CD4-positive, alpha-beta T cell treated with Interleukin-1 beta for 1 hour (primary cell): Measurements from ENCODE around the gene ULBP1.
"Not testable (repeated sequence)": the region's sequence is repeated elsewhere in the genome, so short reads cannot be mapped to it uniquely, and the experiment has no call there.

Experiments used
- DNase-seq, 2 donors: peaks; one replicate each; pipeline ENCODE4 v3.0.0-alpha.2; 2020 to 2022

ULBP1 gene, protein sequence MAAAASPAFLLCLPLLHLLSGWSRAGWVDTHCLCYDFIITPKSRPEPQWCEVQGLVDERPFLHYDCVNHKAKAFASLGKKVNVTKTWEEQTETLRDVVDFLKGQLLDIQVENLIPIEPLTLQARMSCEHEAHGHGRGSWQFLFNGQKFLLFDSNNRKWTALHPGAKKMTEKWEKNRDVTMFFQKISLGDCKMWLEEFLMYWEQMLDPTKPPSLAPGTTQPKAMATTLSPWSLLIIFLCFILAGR

DNA sequence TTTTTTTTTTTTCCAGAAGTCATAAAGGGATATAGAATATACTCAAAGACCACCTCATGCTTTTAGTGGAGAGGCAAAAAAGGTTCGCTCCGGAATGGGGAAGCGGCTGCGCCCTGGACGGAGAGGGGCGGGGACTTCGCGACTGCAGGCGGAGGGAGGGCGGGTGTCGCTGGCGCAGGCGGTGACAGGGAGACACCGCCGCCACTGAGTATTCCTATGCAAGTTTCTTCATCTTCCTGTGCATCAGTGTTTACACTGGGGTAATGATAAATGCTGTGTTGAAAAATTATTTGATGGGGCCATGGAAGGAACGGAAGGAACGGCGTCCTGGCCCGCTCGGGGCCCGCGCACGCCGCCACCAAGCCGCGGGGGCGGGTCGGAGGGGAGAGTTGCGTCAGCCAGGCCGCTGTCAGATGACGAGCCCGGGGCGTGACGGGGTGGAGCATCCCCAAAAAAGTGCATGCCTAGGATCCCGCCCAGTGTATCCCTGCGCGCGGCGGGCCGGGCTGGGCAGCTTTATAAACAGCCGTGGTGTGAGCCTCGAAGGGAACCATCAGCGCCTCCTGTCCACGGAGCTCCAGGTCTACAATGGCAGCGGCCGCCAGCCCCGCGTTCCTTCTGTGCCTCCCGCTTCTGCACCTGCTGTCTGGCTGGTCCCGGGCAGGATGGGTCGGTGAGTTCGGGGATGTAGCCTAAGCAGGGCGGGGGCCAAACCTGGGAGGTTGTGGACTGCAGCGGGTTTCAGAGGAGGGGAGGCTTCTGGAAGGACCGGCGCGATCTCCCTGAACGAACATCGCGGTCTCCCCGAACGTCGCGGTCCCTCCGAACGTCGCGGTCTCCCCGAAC, at the start of gene ULBP1:
ULBP1 (plus strand) TSS at position 482 of the 846 bp plus-strand sequence; CDS start at position 589, 107 bp downstream.
- DNase-seq = peak; percentile 77 to 81

DNA sequence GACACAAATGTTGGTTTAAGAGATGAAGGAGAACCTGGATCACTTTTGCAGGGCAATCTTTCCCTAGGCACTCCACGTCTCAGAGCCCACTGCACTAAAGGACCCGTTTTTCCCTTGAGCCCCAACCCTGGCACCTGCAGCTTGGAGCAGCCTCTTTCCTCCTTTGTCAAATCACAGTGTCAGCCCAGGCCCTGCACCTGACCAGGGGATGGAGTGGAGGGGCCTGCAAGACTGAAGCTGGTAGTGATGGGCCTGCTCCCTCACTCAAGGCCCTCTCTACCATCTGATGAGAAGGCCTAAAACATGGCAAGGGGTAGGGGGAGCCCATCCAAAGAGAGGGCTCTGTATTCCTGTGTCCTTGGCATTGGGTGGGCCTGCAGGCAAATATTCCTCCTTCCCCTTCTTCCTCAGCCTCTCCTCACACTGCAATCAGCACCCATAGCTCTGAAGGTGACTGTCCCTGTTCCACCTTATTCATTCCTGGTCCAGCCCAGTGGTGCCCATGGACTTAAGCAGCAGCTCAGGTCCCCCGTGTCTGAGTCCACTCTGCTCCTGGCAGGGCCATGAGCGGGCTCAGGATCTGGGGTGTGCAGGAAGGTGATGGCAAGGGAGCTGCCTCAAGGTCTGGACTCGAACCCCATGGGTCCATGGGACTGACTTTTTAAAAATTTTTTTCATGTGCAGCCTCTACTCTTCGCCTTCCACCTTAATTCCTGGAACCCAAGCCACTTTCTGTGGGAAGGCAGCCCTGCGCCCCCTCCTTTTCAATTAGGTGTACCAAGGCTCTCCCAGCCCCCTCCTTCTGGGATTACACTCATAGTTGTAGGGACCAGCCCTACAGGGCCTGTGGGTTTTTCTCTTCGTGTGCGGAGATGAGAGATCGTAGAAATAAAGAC, 47.5 kb upstream of the ULBP1 start:
- DNase-seq = no peak

DNA sequence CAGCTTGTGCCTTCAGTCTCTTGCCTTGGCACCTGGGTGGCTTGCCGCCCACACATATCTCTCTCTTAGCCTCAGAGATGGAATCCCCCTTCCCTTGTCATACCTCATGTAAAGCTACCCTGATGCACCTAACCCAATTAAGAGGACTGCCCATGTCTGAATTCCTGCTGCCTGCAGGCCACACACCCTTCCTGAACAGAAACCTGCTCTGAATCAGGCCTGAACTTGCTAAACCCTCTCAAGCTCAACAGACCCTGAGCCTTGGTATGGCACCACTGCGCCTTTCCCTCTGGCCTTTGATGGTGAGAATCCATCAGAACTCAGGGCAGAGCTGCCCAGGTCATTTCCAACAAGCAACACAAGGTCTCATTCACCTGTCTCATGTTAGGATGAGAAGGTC, 46.1 kb upstream of the ULBP1 start:
- DNase-seq = no peak

DNA sequence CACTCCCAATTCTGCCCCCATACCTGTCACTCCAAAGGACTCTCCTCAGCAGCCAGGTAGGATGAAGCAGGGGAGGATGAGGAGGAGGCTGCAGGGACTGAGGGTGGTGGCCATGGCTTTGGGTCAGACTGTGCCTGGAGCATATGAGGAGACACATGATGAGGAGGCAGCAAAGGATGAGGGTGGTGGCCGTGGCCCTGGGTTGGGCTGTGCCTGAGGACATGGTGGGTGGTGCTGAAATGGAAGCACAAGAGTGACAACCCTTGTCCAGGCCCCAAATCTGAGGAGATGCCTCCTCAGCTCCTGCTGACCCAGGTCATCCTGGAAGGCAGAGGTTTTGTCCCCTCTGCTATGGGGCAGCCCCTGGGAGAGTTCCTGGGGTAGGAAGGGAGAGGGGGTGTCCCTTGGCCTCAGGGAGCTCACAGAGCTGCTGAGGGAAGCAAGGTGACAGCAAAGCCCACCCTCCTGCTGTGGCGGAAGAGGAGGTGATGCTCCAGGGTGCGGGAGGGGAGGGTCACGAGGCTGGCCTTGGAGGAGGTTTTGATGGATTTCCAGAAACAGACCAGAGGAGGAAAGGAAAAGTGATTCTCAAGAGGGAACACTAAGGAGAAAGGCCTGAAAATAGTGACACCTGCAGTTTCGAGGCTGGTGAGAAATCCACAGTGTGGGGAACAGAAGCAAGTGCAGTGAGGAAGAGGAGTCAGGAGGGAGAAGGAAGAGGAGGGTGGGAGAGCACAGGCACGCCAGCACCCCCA, 45.4 kb upstream of the ULBP1 start:
- DNase-seq = no peak

DNA sequence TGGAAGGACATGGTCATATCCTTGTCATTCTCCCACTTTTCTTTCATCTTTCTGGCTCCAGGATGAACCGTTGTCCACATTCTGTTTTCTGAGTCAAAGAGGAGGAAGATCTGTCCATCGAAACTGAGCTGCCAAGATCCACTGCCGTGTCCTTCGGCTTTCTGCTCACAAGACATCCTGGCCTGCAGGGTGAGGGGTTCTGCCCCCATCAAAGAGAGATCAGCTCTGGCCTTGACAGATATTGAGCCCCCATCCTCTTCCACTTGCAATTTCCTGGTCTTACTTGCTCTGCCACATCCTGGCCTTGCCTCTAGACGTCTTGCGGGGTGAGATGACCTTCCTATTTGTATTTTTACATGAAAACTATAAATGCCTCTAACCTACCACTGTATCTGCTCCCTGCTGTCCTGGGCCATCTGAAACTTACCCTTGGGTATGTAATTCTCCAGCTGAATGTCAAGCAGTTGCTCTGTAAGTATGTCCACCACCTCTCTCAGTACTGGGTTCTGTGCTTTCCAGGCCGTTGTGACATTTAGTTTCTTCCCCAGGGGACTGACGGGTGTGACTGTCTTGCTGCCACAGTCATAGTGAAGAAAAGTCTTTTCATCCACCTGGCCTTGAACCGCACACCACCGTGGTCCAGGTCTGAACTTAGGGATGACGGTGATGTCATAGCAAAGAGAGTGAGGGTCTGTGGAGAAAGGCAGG, 44.5 kb upstream of the ULBP1 start:
- DNase-seq = not testable (repeated sequence)

DNA sequence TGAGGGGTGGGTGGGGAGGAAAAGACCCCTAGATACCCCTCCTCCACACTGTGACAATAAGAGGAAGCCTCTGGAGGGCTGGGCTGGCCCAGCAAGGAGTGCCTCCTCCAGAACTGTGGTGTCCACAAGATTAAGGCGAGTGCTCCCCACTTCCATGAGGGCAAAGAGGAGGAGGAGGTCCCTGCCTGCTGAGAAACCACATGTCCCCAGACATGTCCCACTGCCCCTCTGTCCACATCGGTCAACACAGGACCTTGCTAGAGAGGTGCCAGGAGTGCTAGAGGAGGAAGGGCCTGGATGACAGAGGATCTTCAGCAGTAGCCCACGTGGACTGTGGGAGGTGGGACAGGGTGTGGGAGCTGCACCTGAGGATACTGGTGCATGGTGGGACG, 43.9 kb upstream of the ULBP1 start:
- no peak for DNase-seq

DNA sequence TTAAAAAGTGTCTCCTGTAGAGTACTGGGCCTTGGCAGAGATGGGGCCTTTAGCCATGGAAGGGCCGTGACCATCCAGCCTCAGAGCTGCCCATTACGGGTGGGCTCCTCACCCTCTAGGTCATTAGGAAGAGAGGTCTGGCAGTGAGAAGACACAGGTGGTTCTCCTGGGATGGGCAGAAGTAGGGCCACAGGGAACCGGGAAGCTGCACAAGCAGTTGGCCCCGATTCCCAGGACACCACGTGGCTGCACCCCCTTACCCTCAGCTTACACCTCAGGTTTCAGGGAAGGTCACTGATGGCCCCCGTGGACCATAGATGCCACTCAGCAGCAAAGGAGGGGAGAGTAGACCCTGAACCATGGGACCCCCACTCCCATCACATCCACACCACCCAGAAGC, 42.4 kb upstream of the ULBP1 start:
- DNase-seq = no peak

DNA sequence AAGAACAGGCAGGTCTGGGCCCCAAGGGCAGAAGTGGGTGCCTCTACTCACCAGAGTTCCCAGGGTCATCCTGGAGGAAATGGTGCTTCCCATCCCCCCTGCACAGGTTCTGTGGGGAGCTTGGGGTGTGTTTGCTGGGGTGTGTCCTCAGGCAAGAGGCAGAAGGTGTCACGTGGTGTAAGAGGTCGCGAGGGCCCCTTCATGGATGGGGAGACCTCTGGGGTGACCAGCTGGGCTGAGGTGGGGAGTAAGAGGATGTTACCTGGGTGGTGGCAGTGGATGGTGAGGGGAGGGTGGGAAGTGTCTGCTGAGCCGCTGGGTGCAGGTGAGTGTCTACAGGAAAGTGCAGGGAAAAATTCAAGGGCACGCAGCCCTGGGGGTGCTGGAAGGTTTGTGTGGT, 41.7 kb upstream of the ULBP1 start:
- DNase-seq = not testable (repeated sequence)

DNA sequence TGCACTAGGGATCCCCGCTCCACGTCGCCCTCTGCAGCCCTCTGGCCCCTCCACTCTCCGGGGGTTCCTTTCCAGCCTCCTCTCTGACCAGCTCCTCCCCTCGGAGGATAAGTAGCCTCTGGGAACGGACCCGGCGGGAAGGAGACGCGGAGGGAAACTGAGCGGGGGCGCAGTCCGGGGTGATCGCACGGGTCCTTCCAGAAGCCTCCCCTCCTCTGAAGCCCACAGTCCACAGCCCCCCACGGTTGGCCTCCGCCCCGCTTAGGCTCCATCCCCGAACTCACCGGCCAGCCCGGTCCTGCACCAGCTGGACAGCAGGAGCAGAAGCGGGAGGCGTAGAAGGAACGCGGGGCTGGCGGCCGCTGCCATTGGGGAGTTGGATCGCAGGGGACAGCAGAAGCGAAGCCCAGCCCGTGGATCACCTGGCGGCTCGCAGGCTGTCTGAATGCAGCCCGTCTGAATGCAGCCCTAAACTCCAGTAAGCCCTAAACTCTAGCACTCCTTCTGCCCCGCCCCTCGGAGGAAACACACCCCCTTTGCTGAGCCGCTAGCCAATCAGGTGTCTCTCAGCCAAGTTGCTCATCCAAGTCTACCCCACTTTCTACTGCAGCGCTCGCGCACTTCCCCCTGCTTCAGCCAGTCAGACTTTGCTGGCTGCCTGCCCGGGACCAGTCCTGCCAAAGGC, 41.0 kb upstream of the ULBP1 start, which contains the start of gene RAET1G:
RAET1G (minus strand) TSS at position 480 of the 685 bp plus-strand sequence; CDS start at position 369, 111 bp downstream.
- peak; percentile 86 to 88 for DNase-seq

DNA sequence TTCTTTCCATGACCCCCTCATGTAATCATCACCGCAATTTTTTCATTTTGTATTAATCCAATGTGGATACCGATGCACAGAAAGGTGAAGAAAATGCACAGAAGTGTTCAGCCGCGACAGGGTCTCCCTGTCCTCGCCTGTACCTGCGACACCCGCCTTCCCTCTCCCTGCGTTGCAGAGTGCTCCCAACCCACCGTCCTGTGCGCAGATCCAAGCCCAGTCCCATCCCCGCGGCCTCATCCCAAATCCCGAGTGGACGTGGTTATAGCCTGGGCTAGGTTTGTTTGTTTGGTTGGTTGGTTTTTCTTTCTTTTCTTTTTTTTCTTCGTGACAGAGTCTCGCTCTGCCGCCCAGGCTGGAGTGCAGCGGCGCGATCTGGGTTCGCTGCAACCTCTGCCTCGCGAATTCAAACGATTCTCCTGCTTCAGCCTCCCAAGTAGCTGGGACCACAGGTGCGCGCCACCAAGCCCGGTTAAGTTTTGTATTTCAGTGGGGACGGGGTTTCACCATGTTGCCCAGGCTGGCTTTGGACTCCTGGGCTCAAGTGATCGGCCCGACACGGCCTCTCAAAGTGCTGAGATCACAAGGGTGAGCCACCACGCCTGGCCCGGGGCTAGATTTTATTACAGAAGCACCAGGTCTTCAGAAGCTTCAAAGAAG, 40.3 kb upstream of the ULBP1 start:
- DNase-seq = no peak

DNA sequence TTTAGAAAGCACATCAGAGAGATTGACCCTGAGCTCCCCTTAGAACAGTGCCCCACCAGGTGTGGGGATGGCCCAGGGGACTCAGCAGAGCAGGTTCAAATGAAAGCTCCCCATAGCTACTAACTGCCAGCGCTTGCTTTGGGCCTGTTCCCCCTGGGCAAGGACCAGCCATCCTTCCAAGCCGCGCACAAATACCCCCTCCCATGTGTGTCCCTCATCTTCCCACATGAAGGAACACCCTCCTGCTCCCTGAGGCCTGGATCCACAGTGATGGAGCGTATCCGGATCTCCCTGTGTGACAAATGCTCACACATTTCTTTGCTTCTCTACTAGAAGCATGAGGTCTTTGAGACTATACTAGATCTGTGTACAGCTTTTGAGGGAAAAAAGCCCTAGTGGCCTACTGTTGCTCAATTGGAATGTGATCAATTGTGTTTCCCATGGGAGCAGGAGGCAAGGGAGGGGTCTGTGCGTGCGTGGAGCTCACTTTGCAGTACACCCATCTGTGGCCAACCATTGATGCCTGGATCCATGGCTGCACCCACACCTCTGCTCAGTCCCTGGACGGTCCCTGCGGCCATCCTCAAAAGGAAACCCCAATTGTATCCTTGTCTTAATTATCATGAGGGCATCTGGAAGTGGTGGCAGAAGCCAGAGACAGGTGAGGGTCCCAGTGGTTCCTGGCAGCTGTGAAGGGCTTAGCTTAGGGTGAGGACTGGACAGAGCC, 39.4 kb upstream of the ULBP1 start:
- DNase-seq = no peak

DNA sequence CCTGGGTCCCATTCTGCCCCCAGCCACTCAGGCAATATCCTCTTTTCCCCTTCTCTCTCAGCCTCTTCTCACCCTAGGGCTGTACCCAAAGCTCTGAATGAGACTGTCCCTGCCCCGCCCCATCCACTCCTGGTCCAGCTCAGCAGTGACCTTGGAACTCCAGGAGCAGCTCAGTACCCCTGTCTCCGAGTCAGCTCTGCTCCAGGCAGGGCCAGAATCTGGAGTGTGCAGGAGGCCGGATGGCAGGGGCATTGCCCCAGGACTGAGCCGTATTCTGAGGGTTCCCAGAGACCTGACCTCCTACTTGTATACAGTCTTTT, 38.9 kb upstream of the ULBP1 start:
- no peak for DNase-seq

DNA sequence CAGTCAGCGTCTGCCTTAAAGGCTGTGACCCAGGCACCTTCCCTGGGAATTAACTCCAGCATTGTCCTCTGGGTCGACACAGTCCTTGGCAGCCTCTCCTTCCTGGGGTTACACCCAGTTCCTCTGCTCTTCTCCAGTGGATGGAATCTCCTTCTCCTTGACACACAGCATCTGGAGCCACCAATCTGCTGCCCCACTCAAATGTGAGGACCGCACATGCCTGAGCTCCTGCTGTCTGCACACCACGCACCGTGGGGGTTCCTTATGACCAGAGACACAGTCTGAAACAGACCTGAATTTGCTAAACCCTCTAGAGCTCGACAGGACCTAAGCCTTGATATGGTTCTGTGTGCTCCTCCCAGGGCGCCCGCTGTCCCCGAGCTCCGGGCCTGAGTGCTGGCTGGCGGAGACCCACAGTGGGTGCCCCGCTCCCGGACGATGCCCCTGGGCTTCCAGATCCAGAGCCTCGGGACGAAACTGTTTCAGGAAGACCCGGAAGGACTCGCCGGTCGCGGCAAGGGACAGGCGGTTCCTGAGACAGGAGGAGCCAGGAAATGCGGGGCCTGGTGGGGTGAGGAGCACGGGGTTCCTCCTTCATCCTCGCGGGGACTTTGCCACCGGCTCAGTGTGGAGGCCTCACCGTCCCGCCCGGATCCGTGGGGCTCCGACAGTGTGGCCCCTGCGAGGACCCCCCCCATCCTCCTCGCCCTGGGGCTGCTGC, 38.3 kb upstream of the ULBP1 start:
- DNase-seq = no peak

DNA sequence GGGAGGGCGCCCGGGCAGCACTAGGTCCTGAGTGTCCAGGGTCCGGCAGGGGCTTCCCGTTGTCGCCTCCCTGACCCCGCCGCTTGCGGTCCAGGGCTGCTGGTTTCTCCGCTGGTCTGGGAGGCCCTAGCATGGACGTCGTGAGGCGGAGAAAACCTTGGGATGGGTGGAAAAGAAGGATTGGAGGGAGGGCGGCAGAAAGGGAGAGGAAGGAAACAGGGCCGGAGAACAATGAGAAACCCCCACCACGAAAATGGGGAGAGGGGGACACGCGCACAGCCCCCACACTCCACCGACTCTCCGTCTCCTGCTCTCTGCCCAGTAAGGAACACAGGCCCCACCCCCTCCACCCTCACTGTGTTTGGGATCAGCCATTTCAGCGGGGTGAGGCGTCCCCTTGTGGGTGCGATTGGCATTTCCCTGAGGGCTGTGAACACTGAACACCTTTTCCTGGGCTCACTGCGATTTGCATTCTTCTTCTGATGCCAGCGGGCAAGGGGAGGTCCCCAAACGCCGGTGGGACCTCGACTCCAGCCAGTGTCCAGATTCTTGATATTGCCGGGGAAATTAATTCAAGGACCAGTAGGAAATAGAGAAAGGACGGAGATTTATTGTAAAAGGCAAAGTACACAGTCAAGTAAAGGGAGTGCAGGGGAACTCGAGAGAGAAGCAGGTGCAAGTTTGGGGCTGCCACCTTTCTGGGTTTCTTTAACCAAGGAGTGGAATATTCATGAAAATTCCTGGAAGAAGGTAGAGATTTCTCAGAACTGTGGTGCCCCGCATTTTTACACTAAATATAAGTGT, 37.6 kb upstream of the ULBP1 start:
- peak; percentile 66 to 75 for DNase-seq

DNA sequence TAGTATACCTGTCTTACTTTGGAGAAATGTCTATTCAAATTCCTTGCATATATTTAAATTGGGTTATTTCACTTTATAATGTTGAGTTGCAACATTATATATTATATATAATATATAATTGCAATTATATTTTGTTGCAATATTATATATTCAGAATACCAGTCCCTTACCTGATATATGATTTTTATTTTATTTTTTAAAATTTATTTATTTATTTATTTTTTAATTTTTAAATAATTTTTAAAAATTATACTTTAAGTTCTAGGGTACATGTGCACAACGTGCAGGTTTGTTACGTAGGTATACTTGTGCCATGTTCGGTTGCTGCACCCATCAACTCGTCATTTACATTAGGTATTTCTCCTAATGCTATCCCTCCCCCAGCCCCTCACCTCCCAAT, 36.7 kb upstream of the ULBP1 start:
- DNase-seq = not testable (repeated sequence)

DNA sequence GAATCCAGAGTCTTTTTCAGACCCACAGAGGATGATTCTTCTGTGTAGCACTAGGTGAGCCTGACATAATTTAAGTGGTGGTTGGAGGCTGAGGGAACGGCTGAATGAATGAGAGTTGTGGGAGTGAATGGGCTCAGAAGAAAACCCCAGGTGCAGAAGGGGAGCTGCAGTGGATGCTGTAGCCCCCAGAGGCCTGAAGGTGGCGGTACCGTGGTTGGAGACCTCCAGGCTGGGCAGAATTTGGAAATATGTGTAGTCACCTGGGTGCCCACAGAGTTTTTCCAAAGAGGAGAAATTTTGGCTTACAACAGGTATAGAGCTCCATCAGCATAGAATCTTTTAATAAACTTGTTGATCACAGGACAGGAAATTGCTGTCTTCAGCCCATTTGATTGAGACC, 34.3 kb upstream of the ULBP1 start:
- DNase-seq = no peak

DNA sequence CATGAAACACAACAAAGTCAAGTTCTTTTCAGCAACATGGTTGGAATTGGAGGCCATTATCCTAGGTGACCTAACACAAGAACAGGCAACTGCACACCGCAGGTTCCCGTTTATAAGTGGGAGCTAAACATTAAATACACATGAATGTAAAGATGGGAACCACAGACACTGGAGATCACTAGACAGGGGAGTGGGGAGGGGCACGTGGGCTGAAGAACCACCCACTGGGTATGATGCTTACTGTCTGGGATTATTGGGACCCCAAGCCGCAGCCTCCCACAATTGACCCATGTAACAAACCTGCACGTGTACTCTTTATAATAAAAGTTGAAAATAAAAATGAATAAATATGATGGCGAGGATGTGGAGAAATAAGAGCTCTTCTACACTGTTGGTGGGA, 32.2 kb upstream of the ULBP1 start:
- no peak for DNase-seq

DNA sequence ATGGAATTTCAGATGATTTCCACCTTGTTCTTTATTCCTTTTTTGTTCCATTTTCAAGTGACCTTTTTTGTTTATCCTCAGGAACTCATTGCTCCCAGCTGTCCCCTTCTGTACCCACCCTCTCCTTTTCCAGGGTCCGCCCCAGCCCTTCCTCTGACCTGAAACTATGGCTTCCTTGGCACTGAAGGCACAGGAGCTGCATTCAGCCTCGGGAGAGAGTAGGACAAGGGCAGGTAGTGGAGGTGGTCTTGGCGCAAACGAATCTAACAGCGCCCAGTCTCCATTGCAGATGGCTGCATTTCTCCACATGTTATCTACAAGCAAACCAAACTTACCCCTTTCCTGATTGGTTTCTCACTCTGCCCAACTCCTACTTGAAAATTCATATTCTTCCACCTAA, 30.7 kb upstream of the ULBP1 start:
- no peak for DNase-seq
